ENCODE results near the gene DZIP1. TPM values are rescaled to one million over a fixed set of nuclear protein-coding genes. Genes with fewer than 3 reads are reported as not detected.
A peak's percentile ranks its signal among the peaks of the same experiment; 100 is the strongest.

DZIP1 gene
- total and polyA plus RNA-seq, 2 of the 8 experiments (the other 6 are each of a cell fraction or from before 2014, with no cell fraction given) = 7.6 to 24.6 TPM

- FAIRE-seq = no peak
- Histone ChIP-seq H2BK120ac (replicated peaks; ENCODE audit: low read depth, low read length) (no peak overlapping the region), H3K4me2 (ENCODE audit: insufficient read depth in 1 of 2, low read depth in 2 of 2, low read length in 2 of 2) (no peak overlapping the region), H2BK5ac (ENCODE audit: low read depth, low read length) (no peak overlapping the region), H3K27me3 (replicated peaks in 1 of 4; ENCODE audit: control insufficient read depth in 3 of 4, extremely low read depth in 1 of 4, insufficient read depth in 3 of 4, low read length in 3 of 4) (no peaks in the 10 kb centered on the region), H3K4ac (replicated peaks; ENCODE audit: insufficient read length, low read depth, low read length) (no peak overlapping the region), H3K18ac (ENCODE audit: extremely low read depth, low read length) (no peak overlapping the region), H3K23me2 (ENCODE audit: low read depth, low read length) (no peaks in the 10 kb centered on the region), H4K91ac (replicated peaks; ENCODE audit: insufficient read length, low read length) (no peak overlapping the region), H3K36me3 (ENCODE audit: control insufficient read depth in 2 of 4, insufficient read depth in 4 of 4, low read length in 3 of 4) (peaks cover 4 to 47% (median 25%) of the 10 kb centered on the region in 4 experiments; a peak in 7 of 8 replicates), H2BK20ac (ENCODE audit: low read length) (no peak overlapping the region), H3K79me2 (ENCODE audit: control insufficient read depth in 1 of 2, insufficient read depth in 2 of 2, low read length in 2 of 2) (no peaks in the 10 kb centered on the region), H3K27ac (ENCODE audit: low read depth, low read length) (no peak overlapping the region), H3K79me1 (ENCODE audit: low read depth, low read length) (no peaks in the 10 kb centered on the region), H3K4me3 (ENCODE audit: extremely low read depth in 1 of 4, insufficient read depth in 2 of 4, low read depth in 3 of 4, low read length in 4 of 4) (no peak overlapping the region), H4K8ac (ENCODE audit: extremely low read depth, insufficient read depth, low read length) (no peak overlapping the region), H3K9ac (replicated peaks in 1 of 4; ENCODE audit: extremely low read depth in 1 of 4, low read depth in 3 of 4, low read length in 3 of 4) (no peak overlapping the region), H2AK5ac (ENCODE audit: low read depth, low read length) (no peak overlapping the region), H2AFZ (ENCODE audit: low read length) (no peak overlapping the region), H3K4me1 (replicated peaks in 1 of 4; ENCODE audit: control insufficient read depth in 3 of 4, insufficient read depth in 4 of 4, low read length in 3 of 4) (no peaks in the 10 kb centered on the region; a peak in 1 of 7 replicates), H4K5ac (ENCODE audit: insufficient read length, low read depth, low read length) (no peak overlapping the region), H3K14ac (ENCODE audit: insufficient read length) (no peak overlapping the region), H3K9me3 (ENCODE audit: insufficient read depth in 2 of 2, low read depth in 1 of 2, low read length in 1 of 2) (no peaks in the 10 kb centered on the region), H2BK15ac (ENCODE audit: low read length) (no peak overlapping the region), H3K23ac (ENCODE audit: insufficient read length) (no peak overlapping the region), H4K20me1 (replicated peaks in 1 of 2; ENCODE audit: control insufficient read depth in 1 of 2, insufficient read depth in 2 of 2, low read length in 2 of 2) (peaks cover 0 to 2% of the 10 kb centered on the region in 2 experiments), H2BK12ac (ENCODE audit: low read depth, low read length) (no peak overlapping the region), H3K56ac (replicated peaks; ENCODE audit: insufficient read length, low read depth, low read length) (no peak overlapping the region)
- ChIA-PET POLR2A (ENCODE audit: partially characterized antibody) (interaction anchor here (0.6 kb wide), 1 partner anchor 15 kb away, joined by 3 read pairs; no protein-coding TSS in a partner anchor), CTCF (ENCODE audit: partially characterized antibody) (interaction anchor here (1.3 to 9.3 kb wide), 2 partner anchors 71 to 215 kb away, joined by 3 to 142 read pairs; no protein-coding TSS in a partner anchor)
- peak in 1 of 2 experiments; percentile 4 for DNase-seq (ENCODE audit: low read depth in 1 of 2, low spot score in 2 of 2)
- WGBS, 2 experiments (ENCODE audit: extremely low coverage in 1 of 2, insufficient coverage in 1 of 2, insufficient read length in 1 of 2, insufficient replicate concordance in 2 of 2, low coverage in 1 of 2, low lambda C conversion rate in 2 of 2, missing lambda C conversion rate in 1 of 2) = 94% methylated on average over 2 of the region's 2 CpGs; no CpG with 5 or more reads in 1 of the 2 experiments
- TF ChIP-seq YY1 (IDR thresholded peaks at IDR 0.05; ENCODE audit: low read depth, low read length) (no peak), KDM1A (IDR thresholded peaks at IDR 0.05; ENCODE audit: borderline replicate concordance, low read length) (no peak), ZNF274 (IDR thresholded peaks at IDR 0.05; ENCODE audit: borderline replicate concordance, extremely low read depth, low read length) (no peak), ATF3 (IDR thresholded peaks at IDR 0.05; ENCODE audit: insufficient read depth, low read depth, low read length) (no peak), JUND (IDR thresholded peaks at IDR 0.05; ENCODE audit: low read length) (no peak), TAF1 (IDR thresholded peaks at IDR 0.05; ENCODE audit: low read depth, low read length) (no peak), SIRT6 (IDR thresholded peaks at IDR 0.05; ENCODE audit: low read length) (no peak), POLR2AphosphoS5 (IDR thresholded peaks at IDR 0.05; ENCODE audit: low read depth, low read length) (no peak), CTBP2 (IDR thresholded peaks at IDR 0.05; ENCODE audit: borderline replicate concordance, insufficient read depth, insufficient read length, low read length) (no peak), BRCA1 (IDR thresholded peaks at IDR 0.05; ENCODE audit: low read depth, low read length) (no peak), SP2 (IDR thresholded peaks at IDR 0.05; ENCODE audit: low read length) (no peak), KDM4A (IDR thresholded peaks at IDR 0.05; ENCODE audit: low read depth, low read length, severe bottlenecking) (no peak), BACH1 (IDR thresholded peaks at IDR 0.05; ENCODE audit: low read length) (no peak)
Measured at GRCh38 chr13:95620030-95620824, 24.3 kb downstream of the DZIP1 start.

Data from H1 (cell line).